Chondrocyte (in vitro differentiated cells): ENCODE data around the gene KRTAP5-3. TPM values are rescaled to one million over a fixed set of nuclear protein-coding genes. Genes with fewer than 3 reads are reported as not detected.

ENCODE experiments used
- DNase-seq: peaks from one replicate; pipeline ENCODE4 v3.0.0; 2021; ENCODE audit warnings: mixed read lengths, low spot score
- H3K27ac Mint-ChIP-seq: one replicate; pipeline ENCODE4 v1.8.0; 2021; ENCODE audit warnings: mild to moderate bottlenecking, moderate library complexity, mixed read lengths; ENCODE audit not compliant: unreplicated experiment
- H3K27me3 Mint-ChIP-seq: 2 replicates; pipeline ENCODE4 v1.8.0; 2021; ENCODE audit warnings: low read depth, mixed read lengths
- H3K36me3 Mint-ChIP-seq: 2 replicates; pipeline ENCODE4 v1.8.0; 2021; ENCODE audit warnings: low read depth, mixed read lengths
- H3K4me1 Mint-ChIP-seq: 2 replicates; pipeline ENCODE4 v1.8.0; 2021; ENCODE audit warnings: low read depth, mild to moderate bottlenecking, mixed read lengths
- H3K4me3 Mint-ChIP-seq: one replicate; pipeline ENCODE4 v1.8.0; 2021; ENCODE audit warnings: mild to moderate bottlenecking, moderate library complexity, mixed read lengths; ENCODE audit not compliant: unreplicated experiment
- H3K9me3 Mint-ChIP-seq: 2 replicates; pipeline ENCODE4 v1.8.0; 2021; ENCODE audit warnings: low read depth, mixed read lengths
- CTCF ChIP-seq: fragments of 200-600 bp; sonication (generic); IDR thresholded peaks from 2 replicates; pipeline ENCODE4 v1.5.0; 2021; ENCODE audit warnings: antibody characterized with exemption, mild to moderate bottlenecking, moderate library complexity
- total RNA-seq: library from RNA; stranded (reverse); gene quantifications from 3 replicates; pipeline ENCODE4 v1.2.1, GENCODE V29; 2021

Gene KRTAP5-3
- total RNA-seq, 1 donor from 2014 or later: not detected

- Mint-ChIP-seq H3K4me3 (peak overlapping the region; percentile 64), H3K9me3 (peaks cover 3% of the 10 kb centered on the region), H3K27me3 (no peaks in the 10 kb centered on the region), H3K27ac (no peak overlapping the region), H3K4me1 (peaks cover 28% of the 10 kb centered on the region), H3K36me3 (peaks cover 3% of the 10 kb centered on the region)
- TF ChIP-seq CTCF: no peak
- peak; percentile 79 for DNase-seq
Observed at GRCh38 chr11:1573077-1573902, 35.0 kb downstream of the KRTAP5-3 start.

- Mint-ChIP-seq H3K4me1 (peaks cover 28% of the 10 kb centered on the region), H3K36me3 (no peaks in the 10 kb centered on the region), H3K9me3 (no peaks in the 10 kb centered on the region), H3K4me3 (peak within 1 kb of the TSS; percentile 70), H3K27me3 (no peaks in the 10 kb centered on the region), H3K27ac (no peak within 1 kb of the TSS)
- no peak for TF ChIP-seq CTCF
- DNase-seq: no peak
Observed at GRCh38 chr11:1572197-1573076, 35.8 kb downstream of the KRTAP5-3 start, which contains the start of gene DUSP8. Gene DUSP8 (minus strand): TSS chr11:1572271. CDS start chr11:1565826, 6,445 bp downstream.

- Mint-ChIP-seq H3K4me1 (peaks cover 28% of the 10 kb centered on the region), H3K9me3 (no peaks in the 10 kb centered on the region), H3K4me3 (no peak overlapping the region), H3K36me3 (no peaks in the 10 kb centered on the region), H3K27me3 (no peaks in the 10 kb centered on the region), H3K27ac (no peak overlapping the region)
- no peak for DNase-seq
- no peak for TF ChIP-seq CTCF
Observed at GRCh38 chr11:1571760-1572196, 36.5 kb downstream of the KRTAP5-3 start.

GRCh38 chr11:1570896-1571759 is 37.1 kb downstream of the KRTAP5-3 start:
- DNase-seq: no peak
- Mint-ChIP-seq H3K27ac (no peak overlapping the region), H3K27me3 (no peaks in the 10 kb centered on the region), H3K36me3 (no peaks in the 10 kb centered on the region), H3K9me3 (no peaks in the 10 kb centered on the region), H3K4me1 (peaks cover 28% of the 10 kb centered on the region), H3K4me3 (peak overlapping the region; percentile 70)
- TF ChIP-seq CTCF: no peak
